Activated CD4-positive, alpha-beta T cell treated with anti-CD3 and anti-CD28 coated beads for 36 hours (primary cell): ENCODE measurements around the gene NFX1. TPM values are rescaled to one million over a fixed set of nuclear protein-coding genes. Genes with fewer than 3 reads are reported as not detected.
"Not testable (repeated sequence)": the region's sequence is repeated elsewhere in the genome, so short reads cannot be mapped to it uniquely, and the experiment has no call there.

Source experiments
- ATAC-seq: fragments of 200-7000 bp; cut with Tn5 transposase; one replicate; pipeline ENCODE4 v1.10.0; 2021; ENCODE audit warnings: mild to moderate bottlenecking, moderate library complexity
- CTCF ChIA-PET: fragments of 350-600 bp; sonication (Branson Sonifier 250); formaldehyde crosslinking; loops from one replicate; lab custom pipeline; 2021; ENCODE audit warnings: antibody characterized with exemption; lab: Charles Lee
- POLR2A ChIA-PET: fragments of 350-600 bp; sonication (Branson Sonifier 250); formaldehyde crosslinking; loops from one replicate; lab custom pipeline; 2021; ENCODE audit warnings: antibody characterized with exemption, inconsistent platforms; lab: Charles Lee
- DNase-seq: peaks from one replicate; pipeline ENCODE4 v3.0.0-alpha.2; 2020
- H3K27ac Mint-ChIP-seq: one replicate; pipeline ENCODE4 v1.8.0; 2021; ENCODE audit warnings: mixed read lengths
- H3K27me3 Mint-ChIP-seq: one replicate; pipeline ENCODE4 v1.8.0; 2021; ENCODE audit warnings: mixed read lengths
- H3K36me3 Mint-ChIP-seq: one replicate; pipeline ENCODE4 v1.8.0; 2021; ENCODE audit warnings: low read depth, mixed read lengths
- H3K4me1 Mint-ChIP-seq: one replicate; pipeline ENCODE4 v1.8.0; 2021; ENCODE audit warnings: mixed read lengths
- H3K4me3 Mint-ChIP-seq: one replicate; pipeline ENCODE4 v1.8.0; 2021; ENCODE audit warnings: mild to moderate bottlenecking, moderate library complexity, mixed read lengths
- H3K9me3 Mint-ChIP-seq: one replicate; pipeline ENCODE4 v1.8.0; 2021; ENCODE audit warnings: low read depth, mixed read lengths
- intact Hi-C, 2 experiments: fragments of 100-400 bp; cut with DNase I in 1 of 2; cut with micrococcal nuclease in 1 of 2; formaldehyde crosslinking; loops; one replicate each; pipeline versions ENCODE4 v1.14.2 to v1.15.1; 2022 to 2024; cut with DNase I, micrococcal nuclease
- total RNA-seq, 2 experiments: library from RNA; stranded (reverse); gene quantifications; one replicate each; pipeline ENCODE4 v1.2.3, GENCODE V29; 2021

NFX1 gene
- total RNA-seq, 2 experiments from 2014 or later, result 31.2 to 33.7 TPM

- no peaks in the 10 kb centered on the region for H3K9me3 Mint-ChIP-seq
- H3K27ac Mint-ChIP-seq, result no peak overlapping the region
- DNase-seq, result peak; percentile 59
- no peaks in the 10 kb centered on the region for H3K27me3 Mint-ChIP-seq
- intact Hi-C loops, result loop anchor here (1.0 to 5.0 kb wide), 6 partner anchors 11 to 139 kb away; partner anchors contain the start of genes NFX1 (in 2 of the 2), B4GALT1 (in 1 of the 2) and CHMP5 (in 1 of the 2)
- H3K4me3 Mint-ChIP-seq, result no peak overlapping the region
- peak; percentile 94 for ATAC-seq
- peaks cover 29% of the 10 kb centered on the region for H3K4me1 Mint-ChIP-seq
- H3K36me3 Mint-ChIP-seq, result peaks cover 44% of the 10 kb centered on the region
- ChIA-PET POLR2A (no interaction called here), CTCF (interaction anchor here (0.8 to 1.3 kb wide), 3 partner anchors 16 to 1107 kb away, joined by 3 read pairs; partner anchors contain the start of genes NFX1 and NOL6)
These were observed 15.7 kb downstream of the NFX1 start for GRCh38 chr9:33306037-33306436.

- peaks cover 36% of the 10 kb centered on the region for H3K4me1 Mint-ChIP-seq
- no peaks in the 10 kb centered on the region for H3K9me3 Mint-ChIP-seq
- DNase-seq, result no peak
- CTCF ChIA-PET, result interaction anchor here (1.5 kb wide), 1 partner anchor 13 kb away, joined by 6 read pairs; no protein-coding TSS in a partner anchor
- H3K27me3 Mint-ChIP-seq, result no peaks in the 10 kb centered on the region
- H3K27ac Mint-ChIP-seq, result peak overlapping the region; percentile 71
- ATAC-seq, result no peak
- POLR2A ChIA-PET, result no interaction called here
- H3K4me3 Mint-ChIP-seq, result no peak overlapping the region
- intact Hi-C loops, result loop anchor here (5.0 kb wide), 2 partner anchors 35 to 140 kb away; partner anchors contain the start of gene B4GALT1 (in 1 of the 2)
- H3K36me3 Mint-ChIP-seq, result peaks cover 48% of the 10 kb centered on the region
These were observed 16.8 kb downstream of the NFX1 start for GRCh38 chr9:33307067-33307466.

- intact Hi-C loops, result loop anchor here (5.0 kb wide), 2 partner anchors 32 to 143 kb away; partner anchors contain the start of gene B4GALT1 (in 1 of the 2)
These were observed 19.6 kb downstream of the NFX1 start for GRCh38 chr9:33309903-33310302.

GRCh38 chr9:33310748-33311147 is 20.4 kb downstream of the NFX1 start:
- Mint-ChIP-seq H3K27ac (peak overlapping the region; percentile 65), H3K4me3 (no peak overlapping the region), H3K36me3 (peaks cover 59% of the 10 kb centered on the region), H3K4me1 (peaks cover 30% of the 10 kb centered on the region), H3K27me3 (no peaks in the 10 kb centered on the region), H3K9me3 (no peaks in the 10 kb centered on the region)
- CTCF ChIA-PET, result interaction anchor here (1.1 kb wide), 1 partner anchor 14 kb away, joined by 4 read pairs; no protein-coding TSS in a partner anchor
- no peak for DNase-seq
- POLR2A ChIA-PET, result no interaction called here
- intact Hi-C loops, result no loop called here
- ATAC-seq, result no peak

More at GRCh38 chr9:33309903-33310302, 19.6 kb downstream of the NFX1 start:
- POLR2A ChIA-PET, result interaction anchor here (1.2 kb wide), 1 partner anchor 11 kb away, joined by 3 read pairs; no protein-coding TSS in a partner anchor
- H3K4me1 Mint-ChIP-seq, result peaks cover 30% of the 10 kb centered on the region
- no peaks in the 10 kb centered on the region for H3K27me3 Mint-ChIP-seq
- ATAC-seq, result no peak
- no peak for DNase-seq
- H3K36me3 Mint-ChIP-seq, result peaks cover 55% of the 10 kb centered on the region
- H3K4me3 Mint-ChIP-seq, result peak overlapping the region; percentile 30
- H3K27ac Mint-ChIP-seq, result peak overlapping the region; percentile 45
- CTCF ChIA-PET, result interaction anchor here (0.6 to 1.1 kb wide), 2 partner anchors 10 to 13 kb away, joined by 3 to 4 read pairs; no protein-coding TSS in a partner anchor
- H3K9me3 Mint-ChIP-seq, result no peaks in the 10 kb centered on the region

GRCh38 chr9:33311953-33312352 is 21.6 kb downstream of the NFX1 start:
- ChIA-PET CTCF (interaction anchor here (0.6 to 1.2 kb wide), 2 partner anchors 16 to 30 kb away, joined by 3 read pairs; no protein-coding TSS in a partner anchor), POLR2A (no interaction called here)
- H3K4me3 Mint-ChIP-seq, result no peak overlapping the region
- no peaks in the 10 kb centered on the region for H3K27me3 Mint-ChIP-seq
- H3K4me1 Mint-ChIP-seq, result peaks cover 30% of the 10 kb centered on the region
- H3K27ac Mint-ChIP-seq, result peak overlapping the region; percentile 56
- no peaks in the 10 kb centered on the region for H3K9me3 Mint-ChIP-seq
- peaks cover 69% of the 10 kb centered on the region for H3K36me3 Mint-ChIP-seq
- DNase-seq (no peak), ATAC-seq (peak; percentile 82)
- intact Hi-C loops, result no loop called here

GRCh38 chr9:33315371-33315770 is 25.1 kb downstream of the NFX1 start:
- DNase-seq, result no peak
- ATAC-seq, result no peak
- intact Hi-C loops, result no loop called here
- no peaks in the 10 kb centered on the region for H3K9me3 Mint-ChIP-seq
- ChIA-PET POLR2A (no interaction called here), CTCF (interaction anchor here (0.7 to 1.4 kb wide), 2 partner anchors 11 to 19 kb away, joined by 3 to 5 read pairs; no protein-coding TSS in a partner anchor)
- H3K36me3 Mint-ChIP-seq, result peaks cover 64% of the 10 kb centered on the region
- peak overlapping the region; percentile 22 for H3K27ac Mint-ChIP-seq
- H3K4me1 Mint-ChIP-seq, result peaks cover 27% of the 10 kb centered on the region
- H3K4me3 Mint-ChIP-seq, result no peak overlapping the region
- H3K27me3 Mint-ChIP-seq, result no peaks in the 10 kb centered on the region

GRCh38 chr9:33317136-33317535 is 26.8 kb downstream of the NFX1 start:
- intact Hi-C loops, H3K9me3 Mint-ChIP-seq, H3K27ac Mint-ChIP-seq, H3K4me3 Mint-ChIP-seq, DNase-seq, H3K27me3 Mint-ChIP-seq, ATAC-seq, POLR2A ChIA-PET: not testable (repeated sequence)
- Mint-ChIP-seq H3K36me3 (peaks cover 67% of the 10 kb centered on the region), H3K4me1 (peaks cover 23% of the 10 kb centered on the region)
- CTCF ChIA-PET, result interaction anchor here (0.6 kb wide), 1 partner anchor 40 kb away, joined by 3 read pairs; no protein-coding TSS in a partner anchor

GRCh38 chr9:33318225-33318624 is 27.9 kb downstream of the NFX1 start:
- H3K36me3 Mint-ChIP-seq, result peaks cover 67% of the 10 kb centered on the region
- CTCF ChIA-PET, result no interaction called here
- peaks cover 21% of the 10 kb centered on the region for H3K4me1 Mint-ChIP-seq
- no peaks in the 10 kb centered on the region for H3K9me3 Mint-ChIP-seq
- no peak overlapping the region for H3K27ac Mint-ChIP-seq
- no peak overlapping the region for H3K4me3 Mint-ChIP-seq
- POLR2A ChIA-PET, result no interaction called here
- no peaks in the 10 kb centered on the region for H3K27me3 Mint-ChIP-seq
- ATAC-seq, result no peak
- DNase-seq, result no peak
- intact Hi-C loops, result no loop called here

- no peak overlapping the region for H3K27ac Mint-ChIP-seq
- CTCF ChIA-PET, result interaction anchor here (0.7 kb wide), 1 partner anchor 47 kb away, joined by 3 read pairs; no protein-coding TSS in a partner anchor
- H3K4me3 Mint-ChIP-seq, result no peak overlapping the region
- DNase-seq (no peak), ATAC-seq (no peak)
- H3K9me3 Mint-ChIP-seq, result no peaks in the 10 kb centered on the region
- POLR2A ChIA-PET, result no interaction called here
- no peaks in the 10 kb centered on the region for H3K27me3 Mint-ChIP-seq
- intact Hi-C loops, result no loop called here
- H3K36me3 Mint-ChIP-seq, result peaks cover 62% of the 10 kb centered on the region
- H3K4me1 Mint-ChIP-seq, result peaks cover 21% of the 10 kb centered on the region
These were observed 28.5 kb downstream of the NFX1 start for GRCh38 chr9:33318781-33319180.

GRCh38 chr9:33320230-33320567 is 29.9 kb downstream of the NFX1 start:
- ChIA-PET CTCF (interaction anchor here (0.9 to 2.7 kb wide), 8 partner anchors 10 to 147 kb away, joined by 3 to 13 read pairs (median 4); partner anchors contain the start of gene NFX1), POLR2A (interaction anchor here (0.7 to 1.4 kb wide), 4 partner anchors 16 to 295 kb away, joined by 3 to 4 read pairs (median 3); partner anchors contain the start of genes DNAJA1 and NOL6)
- Mint-ChIP-seq H3K4me1 (peaks cover 21% of the 10 kb centered on the region), H3K4me3 (no peak overlapping the region), H3K27me3 (no peaks in the 10 kb centered on the region), H3K9me3 (no peaks in the 10 kb centered on the region), H3K27ac (peak overlapping the region; percentile 80), H3K36me3 (peaks cover 66% of the 10 kb centered on the region)
- ATAC-seq, result no peak
- DNase-seq, result no peak
- intact Hi-C loops, result loop anchor here (1.0 kb wide), 3 partner anchors 14 to 127 kb away; partner anchors contain the start of genes NFX1 (in 2 of the 2) and AQP3 (in 1 of the 2)

GRCh38 chr9:33320568-33321261 is 30.4 kb downstream of the NFX1 start:
- peak; percentile 22 for DNase-seq
- peaks cover 21% of the 10 kb centered on the region for H3K4me1 Mint-ChIP-seq
- peak overlapping the region; percentile 80 for H3K27ac Mint-ChIP-seq
- ChIA-PET CTCF (interaction anchor here (0.6 to 2.7 kb wide), 7 partner anchors 13 to 146 kb away, joined by 3 to 13 read pairs (median 4); partner anchors contain the start of gene NFX1), POLR2A (interaction anchor here (0.6 to 1.4 kb wide), 6 partner anchors 11 to 296 kb away, joined by 3 to 4 read pairs (median 3); partner anchors contain the start of genes DNAJA1, NFX1 and NOL6)
- H3K4me3 Mint-ChIP-seq, result no peak overlapping the region
- intact Hi-C loops, result loop anchor here (1.0 kb wide), 3 partner anchors 14 to 127 kb away; partner anchors contain the start of genes NFX1 (in 2 of the 2) and AQP3 (in 1 of the 2)
- peaks cover 63% of the 10 kb centered on the region for H3K36me3 Mint-ChIP-seq
- H3K9me3 Mint-ChIP-seq, result no peaks in the 10 kb centered on the region
- no peaks in the 10 kb centered on the region for H3K27me3 Mint-ChIP-seq
- peak; percentile 85 for ATAC-seq
